ENCODE measurements around the gene POLR3B. TPM values are rescaled to one million over a fixed set of nuclear protein-coding genes. Genes with fewer than 3 reads are reported as not detected.

The POLR3B gene
- total and polyA plus RNA-seq, 2 experiments from 2014 or later: 4.0 to 14.6 TPM

DNA sequence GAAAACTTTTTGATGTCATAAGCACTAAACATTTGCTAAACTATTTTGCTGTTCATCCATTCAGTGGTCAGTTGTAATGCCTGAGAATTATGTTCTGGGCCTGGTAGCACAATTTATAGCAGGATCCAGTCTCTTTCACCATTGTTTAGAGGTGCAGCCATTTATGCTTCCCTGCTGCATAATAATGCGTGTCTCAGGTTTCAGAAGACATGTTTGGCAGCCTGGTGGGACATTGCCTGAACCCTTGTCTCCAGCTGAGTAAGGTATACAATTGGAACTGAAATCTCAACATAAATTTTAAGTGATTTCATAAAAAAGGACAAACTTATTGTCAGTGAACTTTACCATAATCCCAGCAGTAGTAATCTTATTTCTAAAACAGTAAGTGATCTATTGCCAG lies 94.8 kb downstream of the POLR3B start (continued):
- TF ChIP-seq, protein P1, sequence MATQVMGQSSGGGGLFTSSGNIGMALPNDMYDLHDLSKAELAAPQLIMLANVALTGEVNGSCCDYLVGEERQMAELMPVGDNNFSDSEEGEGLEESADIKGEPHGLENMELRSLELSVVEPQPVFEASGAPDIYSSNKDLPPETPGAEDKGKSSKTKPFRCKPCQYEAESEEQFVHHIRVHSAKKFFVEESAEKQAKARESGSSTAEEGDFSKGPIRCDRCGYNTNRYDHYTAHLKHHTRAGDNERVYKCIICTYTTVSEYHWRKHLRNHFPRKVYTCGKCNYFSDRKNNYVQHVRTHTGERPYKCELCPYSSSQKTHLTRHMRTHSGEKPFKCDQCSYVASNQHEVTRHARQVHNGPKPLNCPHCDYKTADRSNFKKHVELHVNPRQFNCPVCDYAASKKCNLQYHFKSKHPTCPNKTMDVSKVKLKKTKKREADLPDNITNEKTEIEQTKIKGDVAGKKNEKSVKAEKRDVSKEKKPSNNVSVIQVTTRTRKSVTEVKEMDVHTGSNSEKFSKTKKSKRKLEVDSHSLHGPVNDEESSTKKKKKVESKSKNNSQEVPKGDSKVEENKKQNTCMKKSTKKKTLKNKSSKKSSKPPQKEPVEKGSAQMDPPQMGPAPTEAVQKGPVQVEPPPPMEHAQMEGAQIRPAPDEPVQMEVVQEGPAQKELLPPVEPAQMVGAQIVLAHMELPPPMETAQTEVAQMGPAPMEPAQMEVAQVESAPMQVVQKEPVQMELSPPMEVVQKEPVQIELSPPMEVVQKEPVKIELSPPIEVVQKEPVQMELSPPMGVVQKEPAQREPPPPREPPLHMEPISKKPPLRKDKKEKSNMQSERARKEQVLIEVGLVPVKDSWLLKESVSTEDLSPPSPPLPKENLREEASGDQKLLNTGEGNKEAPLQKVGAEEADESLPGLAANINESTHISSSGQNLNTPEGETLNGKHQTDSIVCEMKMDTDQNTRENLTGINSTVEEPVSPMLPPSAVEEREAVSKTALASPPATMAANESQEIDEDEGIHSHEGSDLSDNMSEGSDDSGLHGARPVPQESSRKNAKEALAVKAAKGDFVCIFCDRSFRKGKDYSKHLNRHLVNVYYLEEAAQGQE (IDR thresholded peaks at IDR 0.05; ENCODE audit: unreplicated experiment): no peak
- TF ChIP-seq JUNB (IDR thresholded peaks at IDR 0.05; ENCODE audit: unreplicated experiment): no peak
- TF ChIP-seq, protein P2, sequence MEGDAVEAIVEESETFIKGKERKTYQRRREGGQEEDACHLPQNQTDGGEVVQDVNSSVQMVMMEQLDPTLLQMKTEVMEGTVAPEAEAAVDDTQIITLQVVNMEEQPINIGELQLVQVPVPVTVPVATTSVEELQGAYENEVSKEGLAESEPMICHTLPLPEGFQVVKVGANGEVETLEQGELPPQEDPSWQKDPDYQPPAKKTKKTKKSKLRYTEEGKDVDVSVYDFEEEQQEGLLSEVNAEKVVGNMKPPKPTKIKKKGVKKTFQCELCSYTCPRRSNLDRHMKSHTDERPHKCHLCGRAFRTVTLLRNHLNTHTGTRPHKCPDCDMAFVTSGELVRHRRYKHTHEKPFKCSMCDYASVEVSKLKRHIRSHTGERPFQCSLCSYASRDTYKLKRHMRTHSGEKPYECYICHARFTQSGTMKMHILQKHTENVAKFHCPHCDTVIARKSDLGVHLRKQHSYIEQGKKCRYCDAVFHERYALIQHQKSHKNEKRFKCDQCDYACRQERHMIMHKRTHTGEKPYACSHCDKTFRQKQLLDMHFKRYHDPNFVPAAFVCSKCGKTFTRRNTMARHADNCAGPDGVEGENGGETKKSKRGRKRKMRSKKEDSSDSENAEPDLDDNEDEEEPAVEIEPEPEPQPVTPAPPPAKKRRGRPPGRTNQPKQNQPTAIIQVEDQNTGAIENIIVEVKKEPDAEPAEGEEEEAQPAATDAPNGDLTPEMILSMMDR (conservative IDR thresholded peaks at IDR 0.05; ENCODE audit: low read depth in 2 of 2): no peak
- no peak for TF ChIP-seq EZH2 (IDR thresholded peaks at IDR 0.05; ENCODE audit: low read depth, unreplicated experiment)
- no peak for TF ChIP-seq ZNF114 (CRISPR knock-in tag; IDR thresholded peaks at IDR 0.05)
- no peak for TF ChIP-seq EZH2phosphoT487 (IDR thresholded peaks at IDR 0.05; ENCODE audit: unreplicated experiment)

DNA sequence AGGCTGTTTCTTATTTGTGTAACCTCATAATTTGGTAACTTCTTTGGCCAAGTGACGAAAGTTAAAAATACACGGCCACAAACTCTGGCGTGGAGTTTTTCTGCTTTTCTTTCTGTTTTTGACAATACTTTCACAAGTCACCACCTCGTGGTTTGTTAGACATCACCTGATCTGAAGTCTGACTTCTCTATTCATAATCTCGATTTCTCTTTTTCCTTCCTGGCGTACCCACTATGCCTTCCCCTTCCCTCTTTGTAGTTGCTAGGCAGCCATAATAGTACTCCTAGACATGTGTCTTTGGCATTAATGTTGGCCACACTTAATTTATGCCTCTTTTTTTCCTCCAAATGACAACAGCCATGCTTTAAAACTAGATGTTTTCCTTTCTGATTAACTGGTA lies 97.6 kb downstream of the POLR3B start:
- Histone ChIP-seq H4K20me1 (replicated peaks; ENCODE audit: insufficient read depth) (no peaks in the 10 kb centered on the region), H3K4me3 (no peak overlapping the region), H3K27me3 (ENCODE audit: insufficient read depth) (no peaks in the 10 kb centered on the region), H3F3A (replicated peaks; ENCODE audit: low read depth) (no peaks in the 10 kb centered on the region), H3K9me2 (ENCODE audit: insufficient read depth) (no peaks in the 10 kb centered on the region), H3K27ac (ENCODE audit: low read depth) (no peak overlapping the region), H2AFZ (no peak overlapping the region), H3K4me2 (no peak overlapping the region), H3K36me3 (ENCODE audit: insufficient read depth) (no peaks in the 10 kb centered on the region), H3K79me2 (replicated peaks; ENCODE audit: insufficient read depth) (no peaks in the 10 kb centered on the region), H3K4me1 (ENCODE audit: insufficient read depth) (peaks cover 17% of the 10 kb centered on the region)
- peaks cover 15% of the 10 kb centered on the region for H3K4me1 Mint-ChIP-seq
- no peak for DNase-seq (ENCODE audit: low spot score)
- no peak overlapping the region for H3K4me3 Mint-ChIP-seq
- ATAC-seq: no peak
- no peak overlapping the region for H3K27ac Mint-ChIP-seq
- H3K9me3 Mint-ChIP-seq: no peaks in the 10 kb centered on the region
- H3K27me3 Mint-ChIP-seq (ENCODE audit: insufficient read depth, low read depth, poor library complexity): no peaks in the 10 kb centered on the region
- H3K36me3 Mint-ChIP-seq (ENCODE audit: low read depth): no peaks in the 10 kb centered on the region
- TF ChIP-seq EZH2 (IDR thresholded peaks at IDR 0.05; ENCODE audit: low read depth, unreplicated experiment): no peak
- TF ChIP-seq, protein P3, sequence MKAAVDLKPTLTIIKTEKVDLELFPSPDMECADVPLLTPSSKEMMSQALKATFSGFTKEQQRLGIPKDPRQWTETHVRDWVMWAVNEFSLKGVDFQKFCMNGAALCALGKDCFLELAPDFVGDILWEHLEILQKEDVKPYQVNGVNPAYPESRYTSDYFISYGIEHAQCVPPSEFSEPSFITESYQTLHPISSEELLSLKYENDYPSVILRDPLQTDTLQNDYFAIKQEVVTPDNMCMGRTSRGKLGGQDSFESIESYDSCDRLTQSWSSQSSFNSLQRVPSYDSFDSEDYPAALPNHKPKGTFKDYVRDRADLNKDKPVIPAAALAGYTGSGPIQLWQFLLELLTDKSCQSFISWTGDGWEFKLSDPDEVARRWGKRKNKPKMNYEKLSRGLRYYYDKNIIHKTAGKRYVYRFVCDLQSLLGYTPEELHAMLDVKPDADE (IDR thresholded peaks at IDR 0.05): no peak
- no peak for TF ChIP-seq ZNF331 (CRISPR knock-in tag; IDR thresholded peaks at IDR 0.05; ENCODE audit: low read depth)
- TF ChIP-seq JUNB (IDR thresholded peaks at IDR 0.05; ENCODE audit: unreplicated experiment): no peak
- TF ChIP-seq NANOG (IDR thresholded peaks at IDR 0.05; ENCODE audit: borderline replicate concordance): no peak
- TF ChIP-seq ZNF114 (CRISPR knock-in tag; IDR thresholded peaks at IDR 0.05): no peak
- TF ChIP-seq, protein P2 (conservative IDR thresholded peaks at IDR 0.05; ENCODE audit: low read depth in 2 of 2): no peak
- TF ChIP-seq CREB1 (CRISPR knock-in tag; IDR thresholded peaks at IDR 0.05; ENCODE audit: low read depth): no peak
- TF ChIP-seq STAT1 (IDR thresholded peaks at IDR 0.05; ENCODE audit: unreplicated experiment): no peak

Data from GM23338 (cell line).